SK-N-MC (cell line): ENCODE measurements around the gene TCL1B.
"Not testable (repeated sequence)": the region's sequence is repeated elsewhere in the genome, so short reads cannot be mapped to it uniquely, and the experiment has no call there.

ENCODE experiments used
- DNase-seq: peaks from one replicate; pipeline ENCODE4 v3.0.0-alpha.2; 2011; ENCODE audit warnings: low read depth, low spot score
- H3K27ac ChIP-seq: fragments of 200-600 bp; sonication (generic); 2 replicates; pipeline ENCODE4 v1.5.1; 2016; ENCODE audit warnings: mixed run types
- H3K36me3 ChIP-seq: fragments of 200-600 bp; sonication (generic); 2 replicates; pipeline ENCODE4 v1.6.1; 2017; ENCODE audit warnings: antibody characterized with exemption, low read length, mixed read lengths; ENCODE audit not compliant: insufficient read depth
- H3K4me3 ChIP-seq: fragments of 200-600 bp; sonication (generic); 2 replicates; pipeline ENCODE4 v1.5.1; 2016
- H3K9ac ChIP-seq: fragments of 200-600 bp; sonication (generic); 2 replicates; pipeline ENCODE4 v1.8.0; 2017; ENCODE audit warnings: mixed run types, mixed read lengths; ENCODE audit not compliant: insufficient read length
- H3K9me3 ChIP-seq: fragments of 200-600 bp; sonication (generic); 2 replicates; pipeline ENCODE4 v1.6.1; 2017; ENCODE audit warnings: low read depth, mild to moderate bottlenecking, antibody characterized with exemption, low read length, moderate library complexity, mixed read lengths
- EZH2 ChIP-seq: fragments of 200-600 bp; sonication (generic); IDR thresholded peaks from one replicate; pipeline ENCODE4 v1.6.1; 2017; ENCODE audit warnings: antibody characterized with exemption
- FOXP2 ChIP-seq: optimal IDR thresholded peaks from 2 replicates; pipeline ENCODE3; 2011; ENCODE audit warnings: mild to moderate bottlenecking, moderate library complexity; ENCODE audit not compliant: insufficient read depth; ENCODE audit errors: extremely low read length, control extremely low read depth
- POLR2AphosphoS5 ChIP-seq: IDR thresholded peaks from 2 replicates; pipeline ENCODE4 v1.6.1; 2012; ENCODE audit warnings: mild to moderate bottlenecking, low read depth, low read length, borderline replicate concordance

TCL1B gene

GRCh38 chr14:95722525-95723190 is 36.4 kb downstream of the TCL1B start:
- TF ChIP-seq POLR2AphosphoS5 (no peak), FOXP2 (no peak), EZH2 (no peak)

DNA sequence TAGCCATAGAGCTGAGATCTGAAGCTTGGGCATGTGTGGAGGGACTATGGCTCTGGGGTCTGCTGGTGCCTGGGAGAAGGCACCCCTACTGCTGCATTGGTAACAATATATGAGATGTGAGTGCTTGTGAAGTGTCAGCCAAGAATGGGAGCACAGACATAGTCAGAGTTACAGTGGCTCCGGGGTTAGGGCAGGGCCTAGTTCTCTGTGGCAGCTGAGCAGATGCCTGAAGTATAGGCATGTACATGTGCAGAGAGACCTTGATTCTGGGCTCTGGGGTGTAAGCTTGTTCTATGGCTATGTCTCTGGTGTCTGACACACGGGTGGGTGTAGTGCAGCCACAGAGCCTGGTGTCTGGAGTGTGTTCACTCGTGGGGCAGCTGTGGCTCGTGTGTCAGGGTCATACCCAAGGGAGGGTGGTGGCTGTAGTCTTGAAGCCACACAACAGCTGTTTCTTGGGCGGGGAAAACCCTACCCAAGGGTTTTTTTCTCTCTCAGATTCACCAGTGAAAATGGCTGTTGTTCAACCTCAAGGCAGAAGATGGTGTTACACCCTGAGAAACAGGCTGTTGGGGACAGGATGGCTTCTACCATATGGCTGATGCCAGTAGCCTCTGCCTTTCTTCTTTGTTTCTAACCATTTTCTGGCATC is 39.6 kb downstream of the TCL1B start:
- TF ChIP-seq EZH2: no peak
- TF ChIP-seq FOXP2: no peak
- no peak for TF ChIP-seq POLR2AphosphoS5
- DNase-seq: no peak
- no peak overlapping the region for H3K27ac ChIP-seq

More at GRCh38 chr14:95722525-95723190, 36.4 kb downstream of the TCL1B start:
- no peak overlapping the region for H3K27ac ChIP-seq
- no peaks in the 10 kb centered on the region for H3K36me3 ChIP-seq
- no peak overlapping the region for H3K9ac ChIP-seq
- no peaks in the 10 kb centered on the region for H3K9me3 ChIP-seq
- no peak for DNase-seq
- H3K4me3 ChIP-seq: no peak overlapping the region

GRCh38 chr14:95727056-95727700 is 41.0 kb downstream of the TCL1B start:
- no peak overlapping the region for H3K9ac ChIP-seq
- H3K9me3 ChIP-seq: no peaks in the 10 kb centered on the region
- no peak for TF ChIP-seq FOXP2
- no peak for TF ChIP-seq POLR2AphosphoS5
- TF ChIP-seq EZH2: no peak
- no peak overlapping the region for H3K4me3 ChIP-seq
- H3K27ac ChIP-seq: no peak overlapping the region
- no peak for DNase-seq
- H3K36me3 ChIP-seq: no peaks in the 10 kb centered on the region

More for the DNA sequence above, 39.6 kb downstream of the TCL1B start:
- H3K4me3 ChIP-seq: no peak overlapping the region
- no peak overlapping the region for H3K9ac ChIP-seq
- no peaks in the 10 kb centered on the region for H3K9me3 ChIP-seq
- no peaks in the 10 kb centered on the region for H3K36me3 ChIP-seq

DNA sequence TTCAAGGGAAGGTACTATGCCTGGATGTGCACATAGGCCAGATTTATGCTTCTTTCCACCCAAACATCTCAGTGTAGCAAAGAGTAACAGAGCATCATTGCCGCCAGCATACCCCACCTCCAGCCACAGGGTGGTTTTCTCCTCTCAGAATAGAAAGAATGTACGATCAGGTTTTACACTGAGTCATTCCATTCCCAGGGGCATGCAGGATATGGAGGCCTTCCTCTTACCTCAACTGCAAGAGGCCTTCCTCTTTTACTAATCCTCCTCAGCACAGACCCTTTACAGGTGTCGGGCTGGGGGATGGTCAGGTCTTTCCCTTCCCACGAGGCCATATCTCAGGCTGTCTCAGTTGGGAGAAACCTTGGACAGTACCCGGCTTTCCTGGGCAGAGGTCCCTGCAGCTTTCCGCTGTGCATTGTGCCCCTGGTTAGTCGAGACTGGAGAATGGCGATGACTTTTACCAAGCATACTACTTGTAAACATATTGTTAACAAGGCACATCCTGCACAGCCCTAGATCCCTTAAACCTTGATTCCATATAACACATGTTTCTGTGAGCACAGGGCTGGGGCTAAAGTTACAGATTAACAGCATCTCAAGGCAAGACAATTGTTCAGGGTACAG is 43.3 kb downstream of the TCL1B start:
- not testable (repeated sequence) for H3K9ac ChIP-seq, DNase-seq, H3K27ac ChIP-seq, H3K9me3 ChIP-seq, H3K4me3 ChIP-seq, H3K36me3 ChIP-seq

- Histone ChIP-seq H3K9me3 (no peaks in the 10 kb centered on the region), H3K36me3 (no peaks in the 10 kb centered on the region), H3K4me3 (no peak overlapping the region), H3K9ac (no peak overlapping the region), H3K27ac (no peak overlapping the region)
- TF ChIP-seq EZH2 (no peak), FOXP2 (no peak), POLR2AphosphoS5 (no peak)
- DNase-seq: no peak
Observed at GRCh38 chr14:95730126-95730525, 43.9 kb downstream of the TCL1B start.

GRCh38 chr14:95733212-95733611 is 47.0 kb downstream of the TCL1B start:
- Histone ChIP-seq H3K9ac (no peak overlapping the region), H3K27ac (no peak overlapping the region), H3K4me3 (no peak overlapping the region), H3K36me3 (no peaks in the 10 kb centered on the region), H3K9me3 (no peaks in the 10 kb centered on the region)
- TF ChIP-seq POLR2AphosphoS5 (no peak), EZH2 (no peak), FOXP2 (no peak)
- DNase-seq: no peak

GRCh38 chr14:95739356-95739755 is 53.1 kb downstream of the TCL1B start:
- no peaks in the 10 kb centered on the region for H3K9me3 ChIP-seq
- no peak overlapping the region for H3K4me3 ChIP-seq
- H3K9ac ChIP-seq: no peak overlapping the region
- H3K36me3 ChIP-seq: no peaks in the 10 kb centered on the region
- TF ChIP-seq POLR2AphosphoS5 (no peak), EZH2 (no peak), FOXP2 (no peak)
- no peak for DNase-seq
- H3K27ac ChIP-seq: no peak overlapping the region

- H3K27ac ChIP-seq: no peak overlapping the region
- H3K9me3 ChIP-seq: no peaks in the 10 kb centered on the region
- TF ChIP-seq EZH2 (no peak), FOXP2 (no peak), POLR2AphosphoS5 (no peak)
- no peak overlapping the region for H3K4me3 ChIP-seq
- H3K9ac ChIP-seq: no peak overlapping the region
- H3K36me3 ChIP-seq: no peaks in the 10 kb centered on the region
- DNase-seq: no peak
Observed at GRCh38 chr14:95741038-95741490, 54.8 kb downstream of the TCL1B start.

GRCh38 chr14:95741781-95742180 is 55.6 kb downstream of the TCL1B start:
- Histone ChIP-seq H3K9ac (no peak overlapping the region), H3K9me3 (no peaks in the 10 kb centered on the region), H3K27ac (no peak overlapping the region), H3K4me3 (no peak overlapping the region), H3K36me3 (no peaks in the 10 kb centered on the region)
- TF ChIP-seq POLR2AphosphoS5 (no peak), FOXP2 (no peak), EZH2 (no peak)
- DNase-seq: no peak
